Activated CD4-positive, alpha-beta T cell treated with anti-CD3 and anti-CD28 coated beads, Interleukin-2, amount 50 U/mL, for 4 hours (primary cell): ENCODE measurements around the gene ICA1.

ENCODE experiments used
- DNase-seq, 2 experiments: peaks; one replicate each; pipeline ENCODE4 v3.0.0-alpha.2; 2020

ICA1 gene

DNA sequence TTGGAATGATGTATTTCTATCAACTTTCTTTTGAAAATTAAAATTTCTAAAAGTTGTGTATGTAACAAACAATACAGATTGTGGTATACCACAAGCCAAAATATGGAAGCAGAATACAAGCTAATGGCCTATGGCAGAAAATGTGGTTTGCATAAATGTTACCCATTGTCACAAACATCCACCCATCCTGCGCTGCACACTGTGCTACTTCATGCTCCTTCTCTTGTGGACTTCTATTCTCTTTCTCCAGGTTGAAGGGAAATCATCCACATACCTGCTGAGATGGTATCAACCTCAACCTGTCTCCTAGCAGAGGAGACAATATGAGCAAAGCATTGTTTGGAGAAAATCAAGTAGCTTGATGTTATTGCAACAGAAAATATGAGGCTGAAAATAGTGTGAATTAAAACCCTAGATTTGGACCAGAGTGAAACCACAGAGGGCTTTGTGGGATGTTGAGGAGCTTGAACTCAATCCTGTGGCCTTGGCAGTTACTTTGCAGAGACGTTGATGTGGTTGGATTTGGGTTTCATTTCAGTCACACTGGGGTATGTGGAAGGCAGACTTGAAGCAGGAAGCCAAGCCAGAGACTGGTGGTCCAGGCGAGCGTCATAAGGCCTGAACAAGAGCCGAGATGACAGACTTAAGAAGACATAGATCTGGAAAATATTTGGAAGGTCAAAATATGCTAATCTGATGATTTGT is 63.8 kb downstream of the ICA1 start:
- DNase-seq = no peak

DNA sequence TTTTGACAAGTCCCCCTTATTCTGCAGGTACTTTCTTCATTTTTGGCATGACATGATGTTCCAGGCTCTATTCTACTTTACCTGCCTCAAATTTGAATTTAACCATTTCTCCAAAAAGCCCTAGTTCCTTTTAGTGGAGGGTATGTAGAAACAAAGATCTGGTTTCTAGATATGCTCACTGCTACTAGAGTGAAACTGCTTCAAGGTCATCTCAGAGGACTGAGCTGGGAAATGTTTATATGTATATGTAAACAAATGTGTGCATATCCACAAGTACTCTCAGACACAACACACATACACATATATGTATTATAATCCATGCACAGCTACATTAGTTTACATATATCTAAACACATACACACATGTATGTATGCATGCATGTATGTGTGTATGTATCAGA is 69.1 kb downstream of the ICA1 start:
- DNase-seq = no peak

DNA sequence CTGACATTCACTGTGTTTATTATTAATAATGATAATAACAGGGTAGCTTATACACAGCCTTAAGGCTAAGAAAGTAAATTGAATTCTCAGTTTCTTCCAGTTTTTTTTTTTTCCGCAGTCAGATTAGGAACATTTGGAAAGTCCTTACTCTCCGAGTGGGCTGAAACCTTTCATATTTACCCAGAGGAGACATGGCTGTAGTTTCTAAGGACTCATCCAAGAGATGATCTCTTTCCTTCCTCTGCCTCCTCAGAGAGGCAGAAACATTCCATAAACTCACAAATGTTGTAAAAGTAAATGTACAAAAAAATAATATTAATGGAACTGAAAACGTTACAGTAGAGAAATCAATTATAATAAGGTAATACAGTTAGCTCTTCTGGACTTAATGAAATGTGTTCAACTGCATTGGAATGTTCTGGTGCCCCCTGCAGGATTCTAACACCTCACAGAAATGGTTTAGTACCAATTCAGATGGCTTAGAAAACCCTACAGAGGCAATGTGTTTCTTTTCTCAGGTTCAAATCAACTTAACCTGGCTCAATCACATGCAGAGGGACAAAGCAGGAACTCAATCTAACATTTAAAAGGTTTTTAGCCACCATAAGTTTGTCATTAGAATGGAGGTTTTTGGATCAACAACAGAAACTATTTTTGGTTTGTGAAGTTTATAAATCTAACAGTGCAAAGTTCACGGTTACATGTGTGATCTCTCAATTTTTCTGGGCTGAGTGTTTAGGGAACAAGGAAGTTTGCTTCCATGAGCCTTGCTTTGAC is 71.7 kb downstream of the ICA1 start:
- peak; percentile 64 to 66 for DNase-seq

DNA sequence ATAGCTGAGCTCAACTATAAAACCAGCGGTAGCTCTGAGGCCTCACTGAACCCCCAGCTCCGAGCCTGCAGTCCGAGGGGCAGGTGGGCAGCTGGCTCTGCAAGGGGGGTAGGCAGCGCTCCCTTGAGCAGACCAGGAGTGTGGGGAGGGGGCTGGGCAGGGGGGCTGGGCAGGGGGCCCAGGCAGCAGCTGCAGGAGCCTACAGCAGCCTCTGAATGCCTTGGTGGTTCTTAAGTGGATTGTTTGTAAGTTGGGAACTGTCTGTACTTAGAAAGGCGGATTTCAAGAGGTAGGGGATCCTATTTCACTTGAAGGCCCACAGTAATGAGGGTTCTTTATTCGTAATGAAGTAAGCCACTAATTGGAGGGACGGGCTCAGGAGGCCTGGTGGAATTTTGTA is 72.3 kb downstream of the ICA1 start:
- DNase-seq = no peak

DNA sequence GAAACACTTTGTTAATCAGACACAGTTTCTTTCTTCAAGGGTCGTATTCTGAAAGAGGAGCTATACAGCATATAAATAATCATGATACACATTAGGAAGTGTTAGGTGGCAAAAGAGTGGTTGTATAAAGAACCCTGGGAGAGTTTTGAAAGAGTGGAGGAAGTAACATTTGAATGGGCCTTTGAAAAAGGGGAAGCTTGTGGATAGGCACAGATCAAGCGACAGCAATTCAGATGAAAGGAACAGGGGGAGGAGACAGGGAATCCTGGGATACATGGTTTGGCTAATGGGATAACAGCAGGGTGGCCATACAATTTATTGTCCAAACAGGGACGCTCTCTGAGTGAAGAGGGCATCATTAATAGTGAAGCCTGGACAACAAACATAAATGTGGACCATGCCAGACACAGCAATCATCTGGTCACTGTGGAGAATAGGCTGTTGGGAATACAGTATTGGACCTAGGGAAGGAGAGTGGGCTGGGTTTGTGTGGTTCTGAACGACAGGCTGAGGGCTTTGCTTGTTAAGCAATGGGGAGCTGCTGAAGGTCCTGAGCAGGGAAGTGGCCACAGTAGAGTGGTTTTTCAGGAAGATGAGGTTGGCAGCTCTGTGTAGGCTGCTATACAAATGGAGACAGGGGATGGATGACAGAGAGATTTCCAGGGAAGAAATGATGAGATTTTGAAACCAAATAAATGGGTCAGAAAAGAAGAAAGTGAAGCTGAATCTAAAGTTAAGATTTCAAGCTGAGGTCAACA is 75.9 kb downstream of the ICA1 start:
- no peak for DNase-seq

DNA sequence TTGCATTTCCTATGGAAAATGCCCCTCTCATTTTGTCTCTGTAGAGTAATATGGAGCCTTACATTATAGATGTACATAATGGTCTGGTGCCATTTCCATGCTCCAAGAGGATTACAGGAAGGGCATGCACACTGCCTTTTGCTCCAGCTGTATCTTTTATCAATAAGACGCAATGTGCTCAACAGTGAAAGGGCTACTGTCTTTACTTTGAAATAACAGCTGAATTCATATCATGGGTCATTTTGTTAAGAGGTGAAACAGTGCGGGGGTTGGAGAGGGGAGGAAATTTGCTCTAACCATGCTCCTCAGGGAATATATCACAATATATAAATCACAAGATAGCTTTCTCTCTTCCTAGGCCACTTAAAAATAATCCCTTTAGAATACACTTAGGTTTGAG is 77.7 kb downstream of the ICA1 start:
- no peak for DNase-seq

DNA sequence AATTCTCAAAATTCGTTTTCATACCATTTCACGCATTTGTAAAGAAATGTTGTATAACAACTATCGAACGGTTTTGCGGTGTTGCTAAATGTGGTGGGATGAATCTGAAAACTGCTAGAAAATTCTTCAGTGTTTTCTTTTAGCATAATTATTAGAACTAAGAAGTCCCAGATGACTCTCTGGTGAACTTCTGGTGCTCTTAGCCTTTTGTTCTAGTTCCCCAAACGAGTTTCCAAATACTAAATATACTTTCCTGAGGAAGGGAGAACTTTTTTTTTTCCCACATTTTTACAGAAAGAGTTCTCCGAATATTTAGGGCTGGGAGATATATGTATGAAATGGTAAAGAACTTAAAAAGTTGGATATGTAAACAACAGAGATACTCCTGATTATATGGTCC is 82.5 kb downstream of the ICA1 start:
- no peak for DNase-seq

DNA sequence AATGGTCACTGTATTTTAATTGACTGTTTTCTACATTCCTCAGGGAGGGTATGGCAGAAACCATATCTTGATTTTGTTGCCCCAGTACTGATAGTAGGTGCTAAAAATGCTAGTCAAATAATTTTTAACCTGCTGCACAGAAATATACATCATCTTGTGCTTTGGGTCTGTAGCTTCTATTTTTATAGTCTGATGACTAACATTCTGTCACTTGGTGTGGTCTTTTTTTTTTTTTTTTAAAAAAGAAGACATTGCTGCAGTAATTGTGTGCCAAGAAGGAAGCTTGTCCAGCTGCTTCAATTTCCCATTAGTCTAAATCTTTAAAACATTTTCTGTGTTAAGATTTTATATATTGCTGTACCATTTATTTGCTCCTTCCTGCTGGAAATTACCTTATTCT is 83.6 kb downstream of the ICA1 start:
- no peak for DNase-seq

DNA sequence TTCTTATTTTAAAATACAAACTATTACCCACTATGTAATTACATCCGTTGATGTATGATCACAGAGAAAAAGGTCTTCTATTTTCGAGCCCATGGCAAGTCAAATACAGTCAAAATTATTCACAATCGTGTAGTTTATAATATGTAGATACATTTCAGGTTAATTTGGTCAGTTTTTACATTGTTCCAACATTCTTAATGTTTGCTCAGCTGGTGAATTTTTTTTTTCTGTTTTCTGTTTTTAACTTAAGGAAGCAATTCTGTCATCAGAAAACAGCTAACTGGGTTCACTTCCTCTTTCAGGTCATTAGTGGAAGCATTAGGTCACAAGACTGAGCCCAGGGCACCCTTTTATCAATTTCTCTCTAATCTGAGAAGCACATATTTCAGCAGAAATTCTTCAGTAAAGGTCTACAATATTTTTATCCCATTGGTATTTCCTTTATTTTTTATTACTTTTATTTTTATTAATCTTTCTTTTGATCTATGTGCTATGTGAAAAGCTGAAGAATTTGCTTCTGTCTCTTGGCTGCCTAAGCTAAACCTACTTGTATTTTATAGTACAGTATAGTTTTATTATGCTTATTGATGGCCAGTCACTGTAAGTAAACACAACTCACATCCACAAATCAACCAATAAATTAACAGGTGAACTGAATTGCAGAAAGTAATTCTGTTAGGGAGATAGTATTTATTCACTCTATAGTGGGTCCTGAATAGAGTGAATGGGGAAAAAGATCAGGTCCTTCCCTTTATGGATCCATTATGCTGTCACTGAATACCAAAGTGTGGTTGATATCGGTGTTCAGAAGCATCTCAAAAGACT is 84.6 kb downstream of the ICA1 start:
- no peak for DNase-seq

DNA sequence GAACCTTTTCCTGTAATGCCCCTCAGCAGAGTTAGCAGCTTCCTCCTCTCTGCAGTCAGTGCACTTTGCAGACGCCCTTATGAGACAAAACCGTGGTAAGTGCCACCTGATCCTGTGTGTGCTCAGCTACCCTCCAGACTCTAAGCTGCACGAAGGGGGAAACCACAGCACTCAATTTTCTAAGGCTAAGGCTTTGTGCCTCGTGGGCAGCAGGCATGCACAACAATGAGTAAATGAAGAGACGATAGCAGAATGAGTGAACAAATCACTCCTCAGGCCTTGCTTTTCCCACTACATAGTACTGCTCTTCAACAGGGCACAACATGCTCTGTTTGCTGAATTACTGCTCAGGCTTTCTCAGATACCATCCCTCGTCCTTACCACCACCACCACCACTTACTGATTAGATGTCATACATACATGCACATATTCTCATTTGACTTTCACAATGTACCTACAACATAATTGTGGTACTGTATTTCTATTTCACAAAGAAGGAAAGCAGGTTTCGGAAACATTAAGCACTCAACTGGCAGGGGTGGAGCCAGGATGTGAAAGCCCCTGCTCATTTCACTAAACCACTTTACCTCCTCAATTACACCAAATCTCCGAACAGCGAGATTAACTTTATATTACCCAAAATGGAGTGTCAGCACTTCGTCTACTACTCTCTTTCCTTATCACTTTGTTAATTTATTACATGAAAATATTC is 85.4 kb downstream of the ICA1 start:
- DNase-seq = peak; percentile 29 to 36

DNA sequence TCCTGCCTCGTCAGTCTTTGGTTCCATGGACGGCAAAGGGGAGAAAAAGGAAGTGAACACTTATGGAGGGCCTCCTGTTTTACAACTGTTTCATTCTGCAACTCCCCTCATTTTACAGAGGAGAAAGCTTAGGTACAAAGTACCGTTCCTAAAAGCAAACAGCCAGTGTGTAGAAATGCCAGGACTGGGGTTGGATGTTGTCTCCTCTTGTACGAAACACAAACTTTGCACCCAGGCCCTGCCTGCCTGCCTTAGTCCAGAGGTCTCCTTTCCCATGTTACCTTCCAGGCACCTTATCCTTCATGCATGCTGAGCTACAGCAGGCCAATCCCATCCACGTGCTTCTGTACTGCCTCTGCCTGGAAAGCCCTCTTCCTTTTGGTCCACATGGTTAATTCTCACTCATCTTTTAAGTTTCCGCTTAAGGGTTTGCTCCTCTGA is 86.0 kb downstream of the ICA1 start:
- DNase-seq = no peak

DNA sequence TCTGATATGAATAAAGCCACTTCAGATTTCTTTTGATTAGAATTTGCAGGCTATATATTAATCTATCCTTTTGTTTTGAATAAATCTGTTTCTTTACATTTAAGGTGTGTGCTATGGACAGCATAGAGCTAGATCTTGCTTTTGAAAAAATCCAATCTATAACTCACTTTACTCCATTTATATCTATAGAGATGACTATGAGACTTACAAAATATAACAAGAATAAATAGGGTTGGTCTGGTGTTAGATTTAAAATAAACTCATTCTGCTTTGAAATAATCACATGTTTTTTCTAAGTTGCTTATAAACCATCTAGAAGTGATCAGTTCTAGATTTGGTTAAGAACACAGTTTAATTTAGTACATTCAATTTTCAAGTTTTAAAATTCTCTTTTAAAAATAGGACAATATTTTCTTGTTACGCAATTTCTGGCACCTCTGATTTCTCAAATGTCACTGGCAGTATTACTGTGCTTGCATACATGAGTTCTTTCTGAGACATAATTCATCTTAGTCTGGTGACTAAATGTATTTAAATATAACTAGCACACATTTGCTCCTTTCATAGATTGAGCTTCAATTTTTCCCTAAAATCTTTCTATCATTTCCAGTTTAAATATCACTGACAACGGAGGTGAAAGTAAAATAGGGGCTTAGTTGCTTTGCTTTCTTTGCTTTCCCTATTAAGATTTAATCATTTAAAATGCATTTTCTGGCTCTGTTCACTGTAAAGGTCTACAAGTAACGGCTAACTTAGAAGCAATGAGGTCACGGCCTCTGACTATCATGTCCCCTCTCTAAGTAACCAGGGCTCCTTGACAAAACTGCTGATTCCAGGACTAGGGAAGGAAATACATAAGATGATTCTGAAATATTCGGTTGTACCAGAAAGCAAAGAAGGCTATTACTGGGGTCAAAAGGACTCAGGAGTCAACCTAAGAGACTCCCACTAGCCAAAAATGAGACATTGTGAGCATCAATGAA is 89.3 kb downstream of the ICA1 start:
- DNase-seq = no peak

DNA sequence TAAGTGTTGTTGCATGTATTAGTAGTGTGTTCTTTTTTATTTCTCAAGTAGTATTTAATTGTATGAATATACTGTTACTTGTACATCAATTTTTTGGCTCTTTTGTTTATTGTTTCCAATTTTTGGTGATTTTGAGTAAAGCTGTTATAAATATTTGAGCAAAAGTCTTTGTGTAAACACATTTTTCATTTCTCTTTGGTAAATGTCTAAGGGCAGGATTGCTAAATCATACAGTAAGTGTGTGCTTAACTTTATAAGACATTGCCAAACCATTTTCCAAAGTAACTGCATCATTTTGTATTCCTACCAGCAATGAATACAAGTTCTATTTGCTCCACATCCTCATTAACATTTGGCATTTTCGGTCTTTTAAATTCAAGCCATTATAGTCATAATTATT is 92.8 kb downstream of the ICA1 start:
- no peak for DNase-seq

DNA sequence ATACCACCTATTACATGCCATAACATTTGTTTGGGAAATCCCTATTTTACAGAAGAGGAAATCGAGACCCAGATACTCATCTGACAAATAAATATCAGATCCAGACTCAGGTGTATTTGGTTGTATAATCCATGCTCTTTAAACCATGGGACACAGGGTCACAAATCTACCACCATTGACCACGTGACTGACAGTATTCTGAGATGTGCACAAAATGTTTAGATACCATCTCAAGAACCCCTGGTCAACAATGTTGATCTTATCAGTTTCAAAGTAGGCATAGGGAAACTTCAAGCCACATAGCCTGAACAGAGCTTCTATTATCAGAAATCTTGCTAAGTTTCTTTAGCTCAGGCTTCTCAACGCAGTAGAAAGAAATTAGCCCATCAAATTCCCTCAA is 93.6 kb downstream of the ICA1 start:
- no peak for DNase-seq

DNA sequence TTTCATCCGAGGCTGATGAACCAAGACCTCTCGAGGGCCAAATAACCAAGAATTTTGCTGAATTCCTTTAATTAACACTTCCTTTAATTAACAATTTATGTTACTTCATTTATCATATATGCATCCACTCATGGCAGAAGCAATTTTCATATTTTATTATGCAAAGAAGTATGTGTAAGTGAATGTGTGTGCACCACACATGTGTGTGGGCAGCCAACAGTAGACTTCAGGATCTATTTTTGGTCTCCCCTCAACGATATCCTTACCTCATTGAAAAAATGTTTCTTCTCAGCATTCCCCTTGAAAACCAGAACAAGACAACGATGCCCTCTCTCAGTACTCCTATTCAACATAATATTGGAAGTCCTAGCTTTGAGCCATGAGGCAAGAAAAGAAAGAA is 96.8 kb downstream of the ICA1 start:
- no peak for DNase-seq

DNA sequence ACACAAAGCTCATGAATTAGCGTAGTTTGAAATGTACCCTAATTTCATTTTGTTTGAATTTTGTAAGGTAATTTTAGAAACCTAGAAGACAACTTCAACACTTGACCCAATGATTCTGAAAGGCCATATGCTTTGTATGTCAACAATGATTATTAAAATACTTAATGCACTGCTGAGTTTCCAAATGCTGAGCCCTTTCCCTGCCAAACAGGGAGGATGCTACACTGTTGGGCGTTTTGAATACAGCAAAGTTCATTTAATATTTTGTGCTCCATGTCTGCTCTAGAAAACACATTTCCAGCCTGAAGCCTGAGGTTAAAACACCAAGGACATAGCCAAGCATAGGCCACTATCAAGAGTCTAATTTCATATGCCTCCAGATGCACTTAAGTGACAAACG is 99.8 kb downstream of the ICA1 start:
- DNase-seq = no peak

DNA sequence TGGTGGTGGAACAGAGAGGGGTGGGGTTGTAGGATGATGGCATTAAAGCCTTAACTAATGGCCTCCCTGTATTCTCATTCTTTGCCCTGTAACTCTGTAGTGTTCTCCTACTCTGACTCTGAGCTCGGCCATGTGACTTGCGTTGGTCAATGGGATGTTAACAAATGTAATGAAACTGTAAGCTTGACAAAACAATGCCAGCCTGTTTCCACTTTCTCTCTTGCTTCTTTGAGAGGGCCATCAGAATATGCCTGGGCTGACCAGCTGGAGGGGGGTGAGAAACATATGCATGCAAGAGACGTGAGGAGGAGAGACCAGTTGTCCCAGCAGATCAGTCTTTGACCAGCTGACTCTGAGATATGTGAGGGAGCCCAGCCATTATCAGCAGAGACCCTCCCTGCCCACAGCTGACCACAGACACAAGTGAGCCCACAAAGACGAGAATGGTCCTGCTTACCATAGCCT is 100.6 kb downstream of the ICA1 start:
- DNase-seq = no peak

DNA sequence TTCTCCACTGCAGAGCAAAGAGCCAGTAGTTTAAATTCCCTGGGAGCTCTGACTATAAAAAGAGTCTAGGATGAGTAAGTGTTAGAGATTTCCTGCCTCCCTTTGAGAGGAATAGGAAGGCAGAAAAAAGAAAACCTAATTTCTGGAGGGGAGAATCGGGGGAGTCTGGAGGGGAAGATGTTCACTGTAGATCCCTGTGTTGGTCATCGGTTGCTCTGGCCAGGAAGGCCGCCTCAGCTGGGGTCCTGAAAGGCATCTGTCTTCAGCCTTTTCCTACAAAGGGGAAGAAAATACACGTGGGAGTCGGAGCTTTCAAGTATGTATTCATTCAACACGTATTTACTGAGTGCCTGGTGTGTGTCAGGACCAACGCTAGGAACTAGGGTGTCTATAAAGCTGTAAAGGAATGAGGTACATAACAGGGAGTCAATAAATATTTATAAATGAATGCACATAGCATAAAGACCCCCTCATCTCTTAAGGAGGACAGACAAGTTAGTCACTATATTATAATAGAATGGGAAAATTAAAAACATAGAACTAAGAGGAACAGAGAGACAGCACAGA is 101.1 kb downstream of the ICA1 start:
- no peak for DNase-seq

DNA sequence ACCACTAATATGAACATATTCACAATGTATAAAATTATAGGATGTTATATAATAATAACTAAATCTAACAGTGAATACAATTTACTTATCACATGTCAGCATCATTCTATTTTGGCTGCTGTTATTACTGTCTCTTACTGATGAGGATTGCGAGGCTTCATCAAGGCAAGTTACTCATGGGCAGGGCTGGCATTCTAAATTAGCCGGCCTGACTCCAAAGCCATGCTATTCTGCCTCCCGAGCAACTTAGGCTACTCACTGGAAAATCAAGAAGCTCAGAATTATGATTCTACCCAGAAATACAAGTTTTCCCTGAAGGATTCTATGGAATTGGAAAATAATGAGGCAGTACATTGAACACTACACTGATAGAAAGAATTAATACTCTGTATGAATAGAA is 101.7 kb downstream of the ICA1 start:
- DNase-seq = no peak

DNA sequence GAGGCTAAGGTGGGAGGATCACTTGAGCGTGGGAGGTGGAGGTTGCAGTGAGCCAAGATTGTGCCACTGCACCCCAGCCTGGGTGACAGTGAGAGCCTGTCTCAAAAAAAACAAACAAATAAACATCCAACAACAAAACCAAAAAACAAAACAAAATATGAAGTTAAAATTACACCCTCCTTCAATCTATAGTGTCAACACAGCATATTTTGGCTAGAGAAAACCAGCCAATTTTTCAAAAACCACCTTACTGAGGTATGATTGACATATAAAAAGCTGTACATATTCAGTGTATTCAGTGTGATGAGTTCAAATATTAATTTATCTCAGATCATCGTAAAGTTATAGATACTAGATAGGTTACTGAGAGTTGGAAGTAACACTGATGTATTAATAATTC is 102.4 kb downstream of the ICA1 start:
- no peak for DNase-seq

DNA sequence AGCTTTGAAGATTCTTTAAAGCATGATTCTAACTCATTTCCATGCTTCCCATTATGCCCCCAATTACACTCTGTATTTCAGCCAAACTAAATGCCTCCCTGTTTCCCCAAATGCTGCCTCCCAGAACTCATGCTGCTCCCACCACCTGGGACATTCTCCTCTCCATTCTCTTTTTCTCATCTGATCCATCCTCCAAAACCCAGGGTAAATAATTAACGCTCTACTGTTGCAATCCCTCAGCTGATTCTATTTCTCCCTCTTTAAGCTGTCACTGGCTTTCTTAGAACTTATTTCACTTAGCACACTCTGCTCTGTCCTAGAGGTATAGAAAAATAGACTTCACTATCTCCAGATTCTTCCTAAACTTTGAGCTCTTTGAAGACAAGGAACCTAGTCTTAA is 104.7 kb downstream of the ICA1 start:
- no peak for DNase-seq
